ENCODE data around the gene COL19A1. TPM values are rescaled to one million over a fixed set of nuclear protein-coding genes. Genes with fewer than 3 reads are reported as not detected.

COL19A1 gene
- total and polyA plus RNA-seq, 4 donors: 0.09 to 4.4 (median 0.80) TPM; not detected in 1

DNA sequence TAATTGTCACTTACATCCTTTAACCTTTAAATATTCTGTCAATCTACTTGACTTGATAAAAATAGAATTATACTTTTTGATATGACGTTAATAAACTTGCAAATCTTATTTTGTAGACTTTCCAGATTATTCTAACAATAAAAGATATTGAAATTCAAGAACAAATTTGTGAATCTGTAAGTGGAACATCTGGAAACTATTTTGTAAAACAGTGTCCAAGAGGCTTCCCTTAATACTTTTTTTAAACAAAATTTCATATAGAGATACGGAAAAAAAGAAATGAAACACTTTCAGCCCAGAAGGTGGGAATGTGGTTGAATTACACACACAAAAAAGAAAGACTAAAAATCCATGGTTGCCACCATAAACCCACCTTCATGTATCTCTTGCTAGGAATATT, 174.4 kb downstream of the COL19A1 start:
- WGBS, 2 donors: 72 to 80% methylated on average over 2 of the region's 2 CpGs
- no peaks in the 10 kb centered on the region for H3K27me3 ChIP-seq (ENCODE audit: control insufficient read depth in 3 of 3, insufficient read depth in 3 of 3, low read length in 2 of 3)
- DNase-seq (no peak), ATAC-seq (ENCODE audit: insufficient read depth, low FRiP score) (no peak)
- no peak overlapping the region for H3K27ac ChIP-seq (ENCODE audit: low read depth in 1 of 2, low read length in 1 of 2)
- no peak overlapping the region for H3K9ac ChIP-seq (ENCODE audit: insufficient read depth in 1 of 2, low read length in 2 of 2)
- TF ChIP-seq, protein P1, sequence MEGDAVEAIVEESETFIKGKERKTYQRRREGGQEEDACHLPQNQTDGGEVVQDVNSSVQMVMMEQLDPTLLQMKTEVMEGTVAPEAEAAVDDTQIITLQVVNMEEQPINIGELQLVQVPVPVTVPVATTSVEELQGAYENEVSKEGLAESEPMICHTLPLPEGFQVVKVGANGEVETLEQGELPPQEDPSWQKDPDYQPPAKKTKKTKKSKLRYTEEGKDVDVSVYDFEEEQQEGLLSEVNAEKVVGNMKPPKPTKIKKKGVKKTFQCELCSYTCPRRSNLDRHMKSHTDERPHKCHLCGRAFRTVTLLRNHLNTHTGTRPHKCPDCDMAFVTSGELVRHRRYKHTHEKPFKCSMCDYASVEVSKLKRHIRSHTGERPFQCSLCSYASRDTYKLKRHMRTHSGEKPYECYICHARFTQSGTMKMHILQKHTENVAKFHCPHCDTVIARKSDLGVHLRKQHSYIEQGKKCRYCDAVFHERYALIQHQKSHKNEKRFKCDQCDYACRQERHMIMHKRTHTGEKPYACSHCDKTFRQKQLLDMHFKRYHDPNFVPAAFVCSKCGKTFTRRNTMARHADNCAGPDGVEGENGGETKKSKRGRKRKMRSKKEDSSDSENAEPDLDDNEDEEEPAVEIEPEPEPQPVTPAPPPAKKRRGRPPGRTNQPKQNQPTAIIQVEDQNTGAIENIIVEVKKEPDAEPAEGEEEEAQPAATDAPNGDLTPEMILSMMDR (IDR thresholded peaks at IDR 0.05; ENCODE audit: control extremely low read depth, extremely low read depth): no peak
- no peaks in the 10 kb centered on the region for H3K4me1 ChIP-seq (ENCODE audit: control insufficient read depth in 5 of 5, insufficient read depth in 5 of 5, low read length in 5 of 5)
- H3K4me3 ChIP-seq: no peak overlapping the region
- H3K9me3 ChIP-seq (ENCODE audit: control insufficient read depth in 4 of 4, insufficient read depth in 3 of 4, low read length in 3 of 4): peaks cover 0 to 6% (median 0%) of the 10 kb centered on the region in 4 donors
- no peaks in the 10 kb centered on the region for H3K36me3 ChIP-seq (ENCODE audit: control insufficient read depth in 4 of 4, insufficient read depth in 4 of 4, low read length in 4 of 4)

GRCh38 chr6:70041411-70041810, 175.1 kb downstream of the COL19A1 start:
- no peaks in the 10 kb centered on the region for H3K4me1 ChIP-seq (ENCODE audit: control insufficient read depth in 5 of 5, insufficient read depth in 5 of 5, low read length in 5 of 5)
- DNase-seq: no peak
- no peak overlapping the region for H3K9ac ChIP-seq (ENCODE audit: insufficient read depth in 1 of 2, low read length in 2 of 2)
- H3K27ac ChIP-seq (ENCODE audit: low read depth in 1 of 2, low read length in 1 of 2): no peak overlapping the region
- TF ChIP-seq, protein P1 (IDR thresholded peaks at IDR 0.05; ENCODE audit: control extremely low read depth, extremely low read depth): no peak
- H3K36me3 ChIP-seq (ENCODE audit: control insufficient read depth in 4 of 4, insufficient read depth in 4 of 4, low read length in 4 of 4): no peaks in the 10 kb centered on the region
- H3K27me3 ChIP-seq (ENCODE audit: control insufficient read depth in 3 of 3, insufficient read depth in 3 of 3, low read length in 2 of 3): no peaks in the 10 kb centered on the region
- 78 to 88% methylated on average over 1 of the region's 1 CpG for WGBS, 2 donors
- no peak overlapping the region for H3K4me3 ChIP-seq
- ATAC-seq (ENCODE audit: insufficient read depth, low FRiP score): no peak
- peaks cover 0 to 6% (median 0%) of the 10 kb centered on the region in 4 donors for H3K9me3 ChIP-seq (ENCODE audit: control insufficient read depth in 4 of 4, insufficient read depth in 3 of 4, low read length in 3 of 4)

- DNase-seq (peak in 2 of 3 donors; percentile 41 to 68), ATAC-seq (ENCODE audit: insufficient read depth, low FRiP score) (no peak)
- Histone ChIP-seq H3K4me3 (no peak overlapping the region), H3K27ac (ENCODE audit: low read depth in 1 of 2, low read length in 1 of 2) (no peak overlapping the region), H3K9ac (ENCODE audit: insufficient read depth in 1 of 2, low read length in 2 of 2) (no peak overlapping the region), H3K9me3 (ENCODE audit: control insufficient read depth in 4 of 4, insufficient read depth in 3 of 4, low read length in 3 of 4) (peaks cover 0 to 6% (median 0%) of the 10 kb centered on the region in 4 donors), H3K4me1 (ENCODE audit: control insufficient read depth in 5 of 5, insufficient read depth in 5 of 5, low read length in 5 of 5) (no peaks in the 10 kb centered on the region), H3K27me3 (ENCODE audit: control insufficient read depth in 3 of 3, insufficient read depth in 3 of 3, low read length in 2 of 3) (no peaks in the 10 kb centered on the region), H3K36me3 (ENCODE audit: control insufficient read depth in 4 of 4, insufficient read depth in 4 of 4, low read length in 4 of 4) (no peaks in the 10 kb centered on the region)
- 71 to 83% methylated on average over 3 of the region's 3 CpGs for WGBS, 2 donors
- TF ChIP-seq, protein P1 (IDR thresholded peaks at IDR 0.05; ENCODE audit: control extremely low read depth, extremely low read depth): no peak
Measured at GRCh38 chr6:70045413-70045812, 179.1 kb downstream of the COL19A1 start.
